GM19328 (cell line): Measurements from ENCODE around the gene UTP18.
"Not testable (repeated sequence)": the region's sequence is repeated elsewhere in the genome, so short reads cannot be mapped to it uniquely, and the experiment has no call there.

Source experiments
- ATAC-seq: cut with Tn5 transposase; IDR thresholded peaks from one replicate; pipeline ENCODE4 v1.9.1; 2021; ENCODE audit warnings: mild to moderate bottlenecking, moderate library complexity; ENCODE audit not compliant: unreplicated experiment

UTP18 gene

DNA sequence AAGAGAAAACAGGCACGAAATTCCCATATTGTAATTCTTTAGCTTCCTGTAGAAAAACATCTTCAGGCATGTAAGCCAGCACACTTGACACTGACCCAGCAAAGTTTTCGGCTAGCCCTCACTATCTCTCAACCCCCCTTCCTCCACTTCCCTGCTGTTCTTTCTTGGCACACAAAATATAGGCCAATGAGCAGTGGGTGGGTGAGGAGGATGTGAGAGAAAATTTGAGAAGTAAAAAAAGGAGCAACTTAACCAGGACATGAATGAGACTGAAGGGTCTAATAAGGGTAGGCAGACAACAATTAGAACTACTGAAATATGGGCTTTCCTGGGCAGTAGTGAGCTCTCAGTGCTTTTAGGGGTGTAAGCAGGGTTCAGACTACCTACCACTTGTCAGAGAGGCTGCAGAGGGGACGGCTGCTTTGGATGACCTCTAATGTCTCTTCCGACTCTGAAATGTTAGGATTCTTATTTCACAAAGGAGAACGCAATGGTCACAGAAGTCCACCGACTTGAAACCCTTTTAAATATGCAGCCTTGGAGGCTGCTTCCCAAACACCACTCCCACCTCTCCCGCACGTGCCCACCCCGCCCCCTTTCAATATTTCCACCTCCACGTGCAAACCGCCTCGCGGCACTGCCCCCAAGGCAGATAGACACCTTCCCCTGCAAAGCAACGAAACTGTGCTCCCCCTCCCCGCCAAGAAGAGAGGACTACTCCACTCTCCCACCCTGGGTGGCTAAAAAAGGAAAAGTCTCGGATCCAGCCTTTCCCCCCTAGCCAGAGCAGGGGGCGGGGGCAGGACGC is 1.4 kb upstream of the UTP18 start:
- no peak for ATAC-seq

DNA sequence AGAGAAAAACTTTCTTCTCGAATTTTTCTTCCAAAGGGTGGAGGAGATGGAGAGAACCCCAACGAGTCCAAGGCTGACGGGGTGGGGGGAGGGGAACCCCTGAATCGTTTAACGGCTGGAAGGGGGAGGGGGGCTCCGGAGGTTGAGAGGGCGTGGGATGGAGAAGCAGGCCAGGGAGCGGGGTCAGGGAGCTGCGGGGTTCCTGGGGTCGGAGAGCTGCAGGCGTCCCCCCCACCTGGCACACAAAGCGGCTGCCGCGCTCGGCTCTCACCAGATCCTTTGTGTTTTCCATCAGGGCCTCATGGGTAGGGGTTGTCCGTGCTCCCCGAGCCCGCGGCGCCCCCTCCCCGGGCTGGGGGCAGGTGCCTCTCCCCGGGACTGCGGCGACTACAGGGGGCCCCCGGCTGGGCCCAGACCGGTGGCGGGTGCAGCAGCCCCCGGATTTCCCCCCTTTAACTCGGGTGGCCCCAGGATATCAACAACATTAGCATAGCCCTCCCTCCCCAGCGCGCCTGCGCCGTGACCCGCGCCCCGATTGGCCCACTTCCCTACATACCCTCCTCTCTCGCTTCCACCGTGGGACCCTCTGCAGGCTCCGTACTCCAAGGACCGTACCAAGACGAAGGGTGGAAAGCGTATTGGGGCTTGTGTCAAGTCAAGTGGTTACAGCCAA is 646 bp upstream of the UTP18 start, which contains the start of gene MBTD1:
Gene MBTD1 (minus strand): TSS at position 486 of the 673 bp plus-strand sequence. CDS start 34,888 bp downstream, outside the sequence.
- ATAC-seq = peak; percentile 75

DNA sequence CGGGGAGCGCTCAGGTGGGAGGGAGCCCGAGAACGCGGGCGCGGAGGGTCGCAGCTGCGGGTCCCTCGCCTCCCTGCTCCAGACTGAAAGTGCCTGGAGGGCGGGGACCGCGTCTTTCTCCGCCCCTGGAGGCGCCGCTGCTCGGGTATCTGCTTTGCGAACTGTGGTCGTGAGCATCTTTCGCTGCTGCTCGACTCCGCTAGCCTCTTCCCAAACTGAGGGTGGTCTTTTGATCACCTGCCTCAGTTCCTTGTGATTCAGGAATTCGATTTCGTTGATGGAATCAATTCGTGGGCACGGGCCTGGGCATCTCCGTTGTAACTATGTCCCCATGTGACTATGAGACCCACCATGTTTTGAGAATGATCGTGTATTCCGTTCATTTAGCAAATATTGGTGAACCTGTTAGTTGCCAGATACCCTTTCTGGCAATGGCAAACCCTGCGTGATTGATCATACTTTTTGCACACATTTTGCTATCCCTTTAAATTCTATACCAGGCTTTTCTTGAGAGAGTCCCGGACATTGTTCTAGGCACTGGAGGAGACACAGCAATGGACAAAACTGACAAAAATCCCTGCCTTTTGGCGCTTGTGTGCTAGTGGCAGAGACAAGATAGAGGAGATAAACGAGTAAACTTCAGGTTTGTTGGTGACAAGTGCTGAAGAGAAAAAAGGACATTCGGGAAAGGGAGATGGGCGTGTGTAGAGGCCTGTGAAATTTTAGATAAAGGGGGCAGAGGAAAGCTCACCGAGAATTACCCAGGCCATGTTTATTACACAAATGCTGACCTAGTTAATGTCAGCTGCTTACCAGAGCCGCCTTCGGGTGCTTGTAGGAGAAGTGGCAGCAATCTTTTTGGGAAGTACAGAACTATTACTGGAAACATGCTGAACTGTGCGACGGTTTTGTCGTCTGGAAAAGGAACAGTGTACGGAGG is 948 bp downstream of the UTP18 start:
- no peak for ATAC-seq

DNA sequence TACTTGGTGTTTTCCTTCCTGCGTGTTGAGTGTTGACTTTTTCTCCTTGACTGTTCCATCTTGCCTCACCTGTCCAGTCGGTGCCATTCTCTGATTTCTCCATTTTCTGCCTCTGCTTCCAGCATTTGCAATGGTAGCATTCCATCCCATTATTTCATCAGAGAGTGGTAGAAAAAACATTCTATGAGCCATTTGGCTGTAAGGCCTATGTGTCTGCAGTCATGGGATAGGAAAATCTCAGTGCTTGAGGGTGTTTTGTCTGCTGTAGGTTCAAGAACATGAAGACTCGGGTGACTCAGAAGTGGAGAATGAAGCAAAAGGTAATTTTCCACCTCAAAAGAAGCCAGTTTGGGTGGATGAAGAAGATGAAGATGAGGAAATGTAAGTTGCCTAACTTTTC is 2.7 kb downstream of the UTP18 start:
- no peak for ATAC-seq

DNA sequence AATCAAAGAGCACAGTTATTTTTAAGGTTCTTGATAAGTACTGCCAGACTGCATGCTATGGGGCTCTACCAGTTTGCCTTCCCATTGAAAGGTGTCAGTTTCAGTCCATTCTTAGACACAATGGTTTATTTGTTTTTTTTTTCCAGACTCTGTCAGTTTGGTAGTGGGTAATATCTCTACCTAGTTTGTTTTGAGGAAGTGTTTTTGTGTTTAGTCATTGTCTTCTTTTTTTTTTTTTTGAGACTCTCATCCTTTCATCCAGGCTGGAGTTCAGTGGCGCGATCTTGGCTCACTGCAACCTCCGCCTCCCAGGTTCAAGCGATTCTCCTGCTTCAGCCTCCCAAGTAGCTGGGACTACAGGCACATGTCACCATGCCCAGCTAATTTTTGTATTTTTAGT is 4.1 kb downstream of the UTP18 start:
- ATAC-seq = not testable (repeated sequence)

DNA sequence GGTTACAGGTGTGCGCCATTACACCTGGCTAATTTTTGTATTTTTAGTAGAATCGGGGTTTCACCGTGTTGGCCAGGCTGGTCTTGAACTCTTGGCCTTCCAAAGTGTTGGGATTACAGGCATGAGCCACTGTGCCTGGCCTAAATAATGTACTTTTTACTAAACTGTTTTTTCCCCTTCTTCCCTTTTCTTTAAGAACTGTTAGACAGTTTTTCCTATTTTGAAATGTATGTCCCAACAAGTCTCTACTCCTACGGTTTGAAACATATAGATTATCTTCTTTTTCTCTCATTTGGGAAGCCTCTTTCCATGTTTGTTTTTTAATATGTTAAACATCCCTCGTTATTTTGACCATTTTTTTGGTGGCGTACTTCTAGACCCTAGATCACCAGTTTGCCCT is 9.6 kb downstream of the UTP18 start:
- no peak for ATAC-seq

DNA sequence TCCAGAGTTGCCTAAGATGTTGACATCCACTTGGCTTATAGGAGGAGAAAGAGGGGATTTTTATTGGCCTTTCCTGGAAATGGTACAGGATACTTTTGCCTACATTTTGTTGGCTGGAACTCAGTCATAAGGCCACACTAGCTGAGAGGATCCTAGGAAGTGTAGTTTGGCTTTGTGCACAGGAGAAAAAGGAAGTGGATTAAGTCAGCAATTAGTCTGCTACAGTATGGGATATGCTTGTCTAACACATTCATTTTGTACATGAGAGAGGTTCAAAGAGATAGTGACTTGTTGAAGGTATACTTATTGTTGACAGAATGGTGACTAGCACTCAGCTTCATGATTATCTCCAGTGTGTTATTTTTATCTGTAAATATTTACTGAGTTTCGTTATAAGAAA is 10.3 kb downstream of the UTP18 start:
- no peak for ATAC-seq

DNA sequence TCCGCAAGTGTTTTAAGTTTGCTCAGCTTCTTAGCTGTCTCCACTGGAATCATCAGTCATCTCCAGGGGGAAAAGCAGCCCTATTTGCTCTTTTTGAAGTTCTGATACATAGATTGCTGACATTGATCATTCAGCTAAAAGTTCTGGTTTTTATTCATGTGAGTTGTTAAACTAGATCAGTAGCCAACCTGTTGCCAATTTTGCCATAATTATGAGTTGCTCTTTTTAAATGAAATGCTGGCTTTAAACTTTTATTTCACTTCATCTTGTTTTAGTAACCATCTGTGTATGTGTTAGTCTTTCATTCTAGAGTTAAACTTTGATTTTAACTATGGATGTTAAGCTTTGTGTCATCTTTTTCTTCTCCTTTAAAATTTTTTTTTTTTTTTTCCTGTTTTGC is 12.5 kb downstream of the UTP18 start:
- ATAC-seq = no peak

DNA sequence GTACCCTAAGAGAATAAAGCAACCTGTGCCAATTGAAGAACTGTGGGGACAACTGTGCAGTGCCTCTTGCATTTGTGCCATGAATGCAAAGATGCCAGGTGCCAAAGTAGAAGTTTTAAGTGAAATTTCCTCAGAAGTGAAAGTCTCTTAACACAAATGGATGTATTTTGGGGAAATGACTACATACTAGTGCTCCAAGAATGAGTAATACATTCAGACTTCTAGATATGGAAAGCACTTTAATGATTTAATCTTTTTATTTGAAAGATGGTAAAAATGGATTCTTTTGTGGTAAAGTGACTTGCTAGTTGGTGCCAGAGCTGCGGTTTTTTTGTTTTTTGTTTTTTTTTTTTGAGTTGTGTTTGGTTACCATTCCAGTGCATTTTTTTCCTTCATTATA is 15.0 kb downstream of the UTP18 start:
- ATAC-seq = no peak

DNA sequence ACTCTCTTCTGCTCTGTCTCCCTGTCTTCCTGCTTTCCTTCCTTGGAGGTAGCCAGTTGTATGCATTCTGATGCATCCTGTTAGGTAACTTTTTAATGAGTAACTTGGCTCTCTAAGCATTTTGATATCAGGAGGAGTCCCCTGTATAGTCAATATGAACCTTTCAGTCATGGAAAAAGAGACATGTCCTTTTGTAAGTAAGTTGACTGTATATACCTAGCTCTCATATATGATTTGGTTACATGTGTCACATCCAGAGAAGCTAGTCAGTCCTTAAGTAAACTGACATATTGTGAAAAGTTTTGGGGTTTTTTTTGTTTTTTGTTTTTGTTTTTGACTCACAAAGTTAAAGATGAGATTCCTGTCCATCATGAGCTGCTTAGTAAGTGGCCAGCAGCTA is 18.8 kb downstream of the UTP18 start:
- no peak for ATAC-seq

DNA sequence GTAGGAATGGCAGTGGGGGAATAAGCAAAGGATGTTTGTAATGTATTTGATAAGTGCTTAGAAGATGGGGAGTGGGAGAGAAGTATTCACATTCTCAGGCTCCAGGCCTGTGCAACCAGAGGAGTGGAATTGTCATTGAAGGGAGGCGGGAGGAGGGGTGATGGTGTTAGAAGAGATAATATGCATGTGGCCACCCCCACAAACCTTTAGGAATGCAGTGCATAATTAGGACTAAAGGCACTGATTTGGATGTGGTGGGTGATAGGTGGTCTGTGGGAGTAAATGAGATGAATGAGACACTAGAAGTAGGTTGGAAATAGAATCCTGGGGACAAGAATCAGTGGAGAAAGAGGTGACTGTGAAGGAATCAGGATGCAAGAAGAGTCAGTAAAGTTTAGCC is 27.1 kb downstream of the UTP18 start:
- ATAC-seq = no peak

DNA sequence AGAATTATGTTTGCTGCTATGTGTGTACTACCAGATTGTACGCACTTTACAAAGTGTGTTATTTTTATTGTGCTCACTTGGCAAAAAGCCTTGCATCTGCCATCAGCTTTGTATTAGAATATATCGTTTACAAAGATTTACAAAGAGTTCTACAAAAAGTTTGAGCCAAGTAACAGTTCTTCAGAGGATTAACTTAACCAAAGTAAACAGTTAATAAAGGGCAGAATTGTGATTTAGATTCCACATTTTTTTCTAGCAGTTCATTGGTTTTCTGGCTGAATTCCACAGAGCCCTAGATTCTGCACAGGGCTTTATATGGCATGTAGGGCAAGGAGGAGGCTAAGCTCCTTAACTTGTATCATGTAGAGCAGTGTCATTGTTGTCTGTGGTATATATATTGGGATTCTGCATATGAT is 29.4 kb downstream of the UTP18 start:
- ATAC-seq = no peak

DNA sequence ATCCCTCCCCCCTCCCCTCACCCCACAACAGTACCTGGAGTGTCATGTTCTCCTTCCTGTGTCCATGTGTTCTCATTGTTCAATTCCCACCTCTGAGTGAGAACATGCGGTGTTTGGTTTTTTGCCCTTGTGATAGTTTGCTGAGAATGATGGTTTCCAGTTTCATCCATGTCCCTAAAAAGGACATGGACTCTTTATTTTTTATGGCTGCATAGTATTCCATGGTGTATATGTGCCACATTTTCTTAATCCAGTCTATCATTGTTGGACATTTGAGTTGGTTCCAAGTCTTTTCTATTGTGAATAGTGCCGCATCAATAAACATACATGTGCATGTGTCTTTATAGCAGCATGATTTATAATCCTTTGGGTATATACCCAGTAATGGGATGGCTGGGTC is 34.0 kb downstream of the UTP18 start:
- not testable (repeated sequence) for ATAC-seq

DNA sequence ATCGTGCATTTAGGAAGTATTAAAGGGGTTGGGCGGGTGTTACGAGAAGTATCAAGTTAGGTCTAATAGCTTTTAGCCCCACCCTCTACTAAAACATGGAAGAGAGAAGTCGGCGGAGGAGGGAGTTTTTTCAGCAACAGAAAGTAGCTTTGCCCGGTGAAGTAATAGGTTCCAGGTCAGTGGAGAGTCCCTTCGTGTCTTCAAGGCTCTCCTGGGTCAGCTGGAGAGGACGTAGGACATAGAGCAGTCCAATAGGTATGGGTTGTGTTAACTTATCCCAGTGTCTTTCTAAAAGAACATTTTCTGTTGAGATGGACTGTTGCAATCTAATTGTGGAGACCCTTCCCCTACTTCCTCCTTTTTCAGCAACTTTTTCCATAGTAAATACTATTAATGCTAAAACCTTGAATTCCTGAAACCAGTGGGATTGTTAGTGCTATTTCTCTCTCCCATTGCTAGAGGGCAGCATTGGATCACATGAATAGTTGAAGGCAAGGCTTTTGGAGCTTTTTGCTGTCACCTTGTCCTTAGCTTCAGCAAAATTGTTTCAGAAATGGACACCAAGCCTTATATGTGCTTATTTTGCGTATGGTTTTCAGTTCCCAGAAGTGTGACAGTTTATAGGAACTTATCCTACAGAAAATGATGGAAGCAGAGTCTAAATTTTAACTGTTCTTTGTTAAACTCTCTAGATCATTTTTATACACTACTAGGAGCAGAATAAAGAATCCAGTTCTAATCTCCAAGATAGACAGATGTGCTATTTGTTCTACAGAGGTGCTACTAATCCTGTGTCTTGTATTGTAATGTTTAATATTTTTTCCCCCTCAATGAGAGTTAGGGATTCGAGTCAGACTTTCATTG is 38.4 kb downstream of the UTP18 start:
- no peak for ATAC-seq

DNA sequence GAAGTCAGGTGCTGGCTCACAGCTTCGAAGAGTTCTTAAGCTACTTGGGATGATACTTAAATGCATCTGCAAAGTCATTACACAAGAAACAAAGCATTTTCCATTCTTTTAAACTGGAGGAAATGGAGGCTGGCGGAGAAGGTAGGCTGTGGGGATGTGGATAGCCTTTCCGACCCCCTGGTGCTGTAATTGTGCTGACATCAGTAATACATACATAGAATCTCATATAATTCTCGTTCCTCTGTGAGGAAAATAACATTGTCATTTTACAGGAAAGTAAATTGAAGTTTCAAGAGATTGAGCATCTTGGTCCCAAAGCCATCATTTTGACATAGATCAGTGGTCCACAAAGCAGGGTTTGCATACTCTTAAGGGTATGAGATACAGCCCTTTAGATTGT is 39.5 kb downstream of the UTP18 start:
- no peak for ATAC-seq

DNA sequence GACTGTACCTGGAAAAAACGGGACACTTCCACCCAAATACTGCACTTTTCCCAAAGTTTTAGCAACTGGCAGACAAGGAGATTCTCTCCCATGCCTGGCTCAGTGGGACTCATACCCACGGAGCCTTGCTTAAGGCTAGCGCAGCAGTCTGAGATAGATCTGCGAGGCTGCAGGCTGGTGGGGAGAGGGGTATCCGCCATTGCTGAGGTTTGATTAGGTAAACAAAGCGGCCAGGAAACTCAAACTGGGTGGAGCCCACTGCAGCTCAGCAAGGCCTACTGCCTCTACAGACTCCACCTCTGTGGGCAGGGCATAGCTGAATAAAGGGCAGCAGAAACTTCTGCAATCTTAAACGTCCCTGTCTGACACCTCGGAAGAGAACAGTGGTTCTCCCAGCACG is 44.8 kb downstream of the UTP18 start:
- ATAC-seq = no peak

DNA sequence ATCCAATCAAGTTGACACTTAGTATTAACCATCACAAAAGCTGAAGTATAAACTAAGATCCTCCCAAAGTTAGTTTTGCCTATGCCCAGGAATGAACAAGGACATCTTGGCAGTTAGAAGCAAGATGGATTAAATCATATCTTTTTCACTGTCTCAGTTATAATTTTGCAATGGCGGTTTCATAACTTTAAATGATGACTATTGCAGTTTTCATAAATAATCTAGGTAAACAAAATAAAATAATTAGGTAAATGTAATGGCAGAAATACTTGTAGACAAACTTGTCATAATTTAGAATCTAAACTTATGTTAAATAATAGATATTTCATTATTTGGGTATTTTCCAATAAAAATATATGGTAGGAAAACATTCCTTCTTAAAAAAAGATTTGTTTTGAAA is 51.7 kb downstream of the UTP18 start:
- ATAC-seq = not testable (repeated sequence)

DNA sequence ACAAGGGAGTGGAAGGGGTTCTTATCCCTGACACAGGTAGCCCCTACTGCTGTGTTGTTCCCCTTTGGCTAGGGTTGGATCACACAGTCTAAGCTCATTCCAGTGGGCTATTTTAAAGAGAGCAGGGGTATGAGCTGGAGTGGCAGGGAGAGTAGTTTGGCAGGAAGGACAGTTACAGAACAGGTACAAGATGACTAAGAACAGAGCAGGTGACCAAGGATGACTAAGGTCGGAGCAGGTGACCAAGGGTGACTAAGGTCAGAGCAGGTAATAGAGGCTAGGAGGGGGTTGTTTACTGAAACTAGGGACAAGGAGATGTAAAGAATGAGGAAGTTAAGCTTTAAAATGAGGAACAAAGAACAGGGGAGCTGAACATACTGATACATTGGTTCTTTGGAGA is 58.8 kb downstream of the UTP18 start:
- ATAC-seq = no peak

DNA sequence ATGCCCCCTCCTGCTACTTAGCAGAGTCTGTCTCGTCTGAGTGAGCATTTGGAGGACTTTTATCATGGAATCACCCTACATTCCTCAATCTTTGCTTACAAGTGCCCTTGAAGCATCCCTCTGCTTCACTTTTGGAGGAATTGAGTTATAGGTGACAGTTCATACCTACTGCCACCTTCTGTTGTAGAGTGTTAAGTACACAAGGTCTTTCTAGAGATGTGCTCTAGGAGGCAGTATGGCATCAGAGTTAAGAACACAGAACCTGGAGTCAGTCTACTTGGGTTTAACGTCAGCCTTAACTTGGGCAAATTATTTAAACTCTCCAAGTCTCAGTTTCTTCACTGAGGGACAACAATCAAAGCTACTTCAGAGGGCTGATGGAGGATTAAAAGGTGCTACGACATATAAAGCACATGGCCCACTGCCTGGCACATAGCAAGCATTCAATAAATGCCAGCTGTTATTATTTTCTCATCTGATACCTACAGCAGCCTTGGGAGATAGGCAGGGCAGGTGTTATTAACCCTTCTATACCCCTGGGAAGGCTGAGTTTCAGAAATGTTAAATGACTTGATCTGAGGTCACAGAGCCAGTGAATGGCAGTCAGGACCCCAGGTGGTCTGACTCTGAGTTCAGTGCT is 62.2 kb downstream of the UTP18 start:
- ATAC-seq = no peak

DNA sequence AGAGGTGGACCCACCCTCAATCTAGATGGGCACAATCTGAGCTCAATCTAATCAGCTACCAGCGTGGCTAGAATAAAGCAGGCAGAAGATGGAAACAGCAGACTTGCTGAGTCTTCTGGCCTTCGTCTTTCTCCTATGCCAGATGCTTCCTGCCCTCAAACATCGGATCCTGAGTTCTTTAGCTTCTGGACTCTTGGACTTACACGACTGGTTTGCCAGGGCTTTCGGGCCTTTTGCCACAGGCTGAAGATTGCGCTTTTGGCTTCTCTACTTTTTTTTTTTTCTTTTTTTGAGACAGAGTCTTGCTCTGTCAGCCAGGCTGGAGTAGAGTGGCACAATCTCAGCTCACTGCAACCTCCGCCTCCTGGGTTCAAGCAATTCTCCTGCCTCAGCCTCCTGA is 65.1 kb downstream of the UTP18 start:
- no peak for ATAC-seq
